22Rv1 (cell line): ENCODE results near the gene ADNP.

Experiments
- H3K27ac ChIP-seq: fragments of 450-650 bp; 2 replicates; pipeline ENCODE4 v1.5.1; 2017
- ZFX ChIP-seq: fragments of 450-650 bp; IDR thresholded peaks from 2 replicates; pipeline ENCODE4 v1.6.1; 2017; ENCODE audit warnings: antibody characterized with exemption, borderline replicate concordance
- TF ChIP-seq, protein P1 (sequence below): fragments of 450-650 bp; IDR thresholded peaks from 2 replicates; pipeline ENCODE4 v1.5.1; 2017; ENCODE audit warnings: mild to moderate bottlenecking

The ADNP gene

DNA sequence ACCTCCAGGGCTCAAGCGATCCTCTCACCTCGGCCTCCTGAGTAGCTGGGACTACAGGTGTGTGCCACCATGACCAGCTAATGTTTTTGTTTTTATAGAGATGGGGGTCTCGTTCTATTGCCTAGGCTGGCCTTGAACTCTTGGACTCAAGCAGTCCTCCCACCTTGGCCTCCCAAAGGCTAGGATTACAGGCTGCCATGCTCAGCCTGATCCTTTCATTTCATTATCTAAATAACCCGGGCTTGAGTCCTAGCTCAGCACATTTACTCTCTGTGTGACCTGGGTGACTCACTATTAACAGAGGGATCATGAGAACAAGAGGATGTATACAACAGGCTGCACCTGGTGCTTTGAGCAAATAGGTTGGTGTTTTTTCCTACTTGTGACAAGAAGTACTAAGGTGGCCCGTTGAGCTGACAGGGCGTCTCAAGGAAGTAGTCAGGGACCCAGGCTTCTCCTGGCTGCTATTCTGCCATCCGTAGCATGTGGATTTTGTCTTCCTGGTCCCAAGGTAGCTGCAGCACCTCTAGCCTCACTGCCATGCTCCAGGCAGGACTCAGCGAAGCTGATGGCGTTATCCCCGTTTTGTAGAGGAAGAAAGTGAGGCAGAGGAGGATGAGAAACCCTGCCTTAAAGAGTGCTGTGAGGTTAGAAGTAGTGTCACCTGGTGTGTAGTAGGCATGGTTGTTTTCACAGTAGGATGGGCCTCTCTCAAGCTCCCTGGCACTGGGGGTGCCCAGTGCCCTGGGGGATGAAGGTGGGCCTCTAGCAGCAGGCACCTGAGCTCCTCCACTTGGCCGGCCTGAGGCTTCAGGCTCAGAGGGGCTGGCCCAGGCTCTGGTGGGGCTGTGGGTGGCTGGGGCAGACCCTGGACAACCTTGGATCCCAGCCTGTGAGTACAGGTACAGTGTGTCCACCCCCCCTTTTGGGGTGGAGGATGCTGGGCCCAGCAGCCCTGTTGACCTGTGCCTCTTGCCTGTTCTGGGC, 62.4 kb downstream of the ADNP start:
- TF ChIP-seq, protein P1, sequence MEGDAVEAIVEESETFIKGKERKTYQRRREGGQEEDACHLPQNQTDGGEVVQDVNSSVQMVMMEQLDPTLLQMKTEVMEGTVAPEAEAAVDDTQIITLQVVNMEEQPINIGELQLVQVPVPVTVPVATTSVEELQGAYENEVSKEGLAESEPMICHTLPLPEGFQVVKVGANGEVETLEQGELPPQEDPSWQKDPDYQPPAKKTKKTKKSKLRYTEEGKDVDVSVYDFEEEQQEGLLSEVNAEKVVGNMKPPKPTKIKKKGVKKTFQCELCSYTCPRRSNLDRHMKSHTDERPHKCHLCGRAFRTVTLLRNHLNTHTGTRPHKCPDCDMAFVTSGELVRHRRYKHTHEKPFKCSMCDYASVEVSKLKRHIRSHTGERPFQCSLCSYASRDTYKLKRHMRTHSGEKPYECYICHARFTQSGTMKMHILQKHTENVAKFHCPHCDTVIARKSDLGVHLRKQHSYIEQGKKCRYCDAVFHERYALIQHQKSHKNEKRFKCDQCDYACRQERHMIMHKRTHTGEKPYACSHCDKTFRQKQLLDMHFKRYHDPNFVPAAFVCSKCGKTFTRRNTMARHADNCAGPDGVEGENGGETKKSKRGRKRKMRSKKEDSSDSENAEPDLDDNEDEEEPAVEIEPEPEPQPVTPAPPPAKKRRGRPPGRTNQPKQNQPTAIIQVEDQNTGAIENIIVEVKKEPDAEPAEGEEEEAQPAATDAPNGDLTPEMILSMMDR, result no peak
- no peak for TF ChIP-seq ZFX
- no peak overlapping the region for H3K27ac ChIP-seq

DNA sequence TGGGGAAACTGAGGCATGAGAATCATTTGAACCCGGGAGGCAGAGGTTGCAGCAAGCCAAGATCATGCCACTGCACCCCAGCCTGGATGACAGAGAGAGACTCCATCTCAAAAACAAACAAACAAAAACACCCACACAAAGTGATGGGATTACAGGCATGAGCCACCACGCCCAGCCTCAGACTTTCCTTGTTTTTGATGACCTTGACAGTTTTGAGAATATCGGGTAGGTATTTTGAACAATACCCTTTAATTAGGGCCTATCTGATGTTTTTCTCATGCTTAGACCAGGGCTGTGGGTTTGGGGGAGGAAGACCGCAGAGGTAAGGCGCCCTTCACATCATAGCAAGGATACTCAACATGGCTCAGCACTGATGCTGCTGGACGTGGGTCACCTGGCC, 63.4 kb downstream of the ADNP start:
- no peak overlapping the region for H3K27ac ChIP-seq
- TF ChIP-seq, protein P1, result no peak
- no peak for TF ChIP-seq ZFX

DNA sequence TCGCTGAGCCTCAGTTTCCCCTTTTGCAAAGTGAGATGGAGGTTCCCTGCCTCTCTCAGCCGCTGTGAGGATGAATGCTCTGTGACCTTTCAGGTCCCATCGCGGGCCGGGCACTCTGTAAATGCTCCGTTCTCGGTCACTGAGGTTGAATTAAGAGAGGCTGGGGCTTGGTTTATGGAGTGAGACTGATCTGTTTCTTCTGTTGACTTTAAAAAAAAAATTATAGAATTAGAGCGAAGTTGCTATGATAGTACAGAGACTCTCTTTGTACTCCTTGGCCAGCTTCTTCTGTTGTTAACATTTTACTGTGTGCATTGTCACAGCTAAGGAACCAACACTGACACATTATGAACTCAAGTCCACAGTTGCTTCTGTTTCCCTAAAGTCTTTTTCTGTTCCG, 64.4 kb downstream of the ADNP start:
- TF ChIP-seq ZFX, result no peak
- TF ChIP-seq, protein P1, result no peak
- H3K27ac ChIP-seq, result no peak overlapping the region

DNA sequence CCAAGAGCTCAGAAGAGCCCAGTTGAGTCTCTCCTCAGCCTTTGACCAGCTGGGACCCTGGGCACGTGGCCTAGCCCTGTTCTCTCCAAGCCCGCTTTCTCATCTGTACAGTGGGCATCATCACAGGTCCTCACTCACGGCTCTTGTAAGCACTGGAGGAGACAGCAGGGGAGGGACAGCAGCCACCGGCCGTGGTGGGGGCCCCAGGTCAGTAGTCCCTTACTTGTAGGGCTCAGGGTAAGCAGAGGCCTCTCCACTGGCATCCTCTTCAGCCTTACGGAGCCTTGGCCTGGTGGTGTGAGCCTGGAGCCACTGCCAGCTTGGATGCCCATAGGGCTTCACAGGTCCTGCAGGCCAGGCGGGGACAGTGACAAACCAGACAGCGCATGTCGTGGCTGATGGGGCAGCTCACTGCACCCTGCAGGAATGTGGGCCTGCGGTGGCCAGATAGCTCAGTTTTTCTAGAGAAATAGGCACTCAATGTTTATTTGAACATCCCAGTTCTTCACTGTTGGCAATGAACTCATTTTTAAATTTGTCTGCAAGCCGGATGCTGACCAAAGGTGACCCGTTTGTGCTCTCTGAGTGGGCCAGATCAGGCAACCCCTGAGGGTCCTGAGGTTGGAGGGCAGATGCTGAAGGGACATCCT, 65.1 kb downstream of the ADNP start:
- H3K27ac ChIP-seq, result no peak overlapping the region
- TF ChIP-seq ZFX, result no peak
- TF ChIP-seq, protein P1, result no peak

DNA sequence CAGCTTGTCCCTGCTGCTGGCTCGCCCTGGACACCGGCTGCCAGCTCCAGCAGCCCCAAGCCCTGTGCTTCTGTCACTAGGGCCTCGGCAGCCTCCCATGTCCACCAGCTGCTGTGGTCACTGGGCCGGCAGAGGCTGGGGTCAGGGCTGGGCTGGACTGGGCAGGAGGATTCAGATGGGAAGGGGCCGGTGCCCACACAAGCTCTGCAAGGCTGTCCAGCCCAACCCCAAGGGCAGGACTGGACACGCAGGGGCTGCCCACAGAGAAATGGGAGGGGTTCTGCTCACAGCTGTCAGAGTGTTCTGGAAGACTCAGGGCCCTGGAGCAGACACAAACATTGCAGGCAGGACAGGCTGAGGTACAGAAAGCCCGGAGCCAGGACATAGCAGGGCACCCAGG, 65.6 kb downstream of the ADNP start:
- H3K27ac ChIP-seq, result no peak overlapping the region

DNA sequence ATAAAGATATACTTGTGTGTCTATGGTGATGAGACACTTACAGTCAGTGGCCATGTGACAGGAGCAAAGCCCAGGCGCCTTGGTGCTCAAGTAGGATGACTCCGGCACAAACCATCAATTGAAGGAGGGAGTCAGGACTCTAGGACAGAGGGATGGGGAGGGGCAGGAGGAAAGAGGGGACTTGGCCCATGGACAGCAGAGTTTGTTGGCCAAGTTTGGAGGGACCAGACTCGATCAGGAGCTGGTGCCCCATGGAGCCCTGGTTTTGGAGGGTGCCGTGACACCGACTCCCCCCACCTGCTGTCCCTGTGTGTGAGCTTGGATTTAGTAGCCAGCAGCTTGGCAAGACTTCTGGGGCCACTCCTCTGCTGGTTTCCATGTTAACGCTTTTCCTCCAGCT, 66.1 kb downstream of the ADNP start:
- no peak for TF ChIP-seq ZFX
- no peak overlapping the region for H3K27ac ChIP-seq

More for the DNA sequence above, 65.6 kb downstream of the ADNP start:
- TF ChIP-seq, protein P1, result no peak
- TF ChIP-seq ZFX, result no peak

DNA sequence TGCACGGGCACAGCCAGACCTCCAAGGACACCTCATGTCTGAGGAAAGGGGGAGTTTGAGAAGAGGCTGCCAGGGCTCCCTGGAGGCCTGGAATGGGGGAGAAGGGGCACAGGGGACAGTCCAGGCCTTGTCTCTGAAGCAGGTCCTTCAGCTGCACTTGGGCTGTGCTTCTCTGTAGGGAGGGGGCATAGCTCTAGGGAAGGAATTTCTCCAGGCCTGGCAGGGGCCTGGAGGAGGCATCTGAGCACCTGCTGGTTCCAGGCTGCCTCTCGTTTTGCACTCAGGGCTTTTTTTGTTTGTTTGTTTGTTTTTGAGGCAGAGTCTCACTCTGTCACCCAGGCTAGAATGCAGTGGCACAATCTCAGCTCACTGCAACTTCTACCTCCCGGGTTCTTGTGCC, 68.7 kb downstream of the ADNP start:
- TF ChIP-seq, protein P1, result no peak
- no peak for TF ChIP-seq ZFX

More for the DNA sequence above, 68.7 kb downstream of the ADNP start:
- no peak overlapping the region for H3K27ac ChIP-seq
